Measurements from ENCODE around the gene TNFRSF19. TPM values are rescaled to one million over a fixed set of nuclear protein-coding genes. Genes with fewer than 3 reads are reported as not detected.

The TNFRSF19 gene
- total and polyA plus RNA-seq, 2 of the 13 experiments (the other 11 are each of a cell fraction or from before 2014, with no cell fraction given) = 75.3 to 77.7 TPM

GRCh38 chr13:23654111-23655110 lies 84.2 kb downstream of the TNFRSF19 start (continued):
- peak in 1 of 2 experiments; percentile 15; a peak in 1 of 4 replicates for TF ChIP-seq HMGXB4 (CRISPR knock-in tag; IDR thresholded peaks at IDR 0.05; ENCODE audit: borderline replicate concordance in 1 of 2, low read depth in 1 of 2)
- TF ChIP-seq ZNF512B (CRISPR knock-in tag; IDR thresholded peaks at IDR 0.05; ENCODE audit: borderline replicate concordance) = 0 out of 2 replicates have a peak, but pooled peaks have one; percentile 51
- no peak for TF ChIP-seq CREBL2 (CRISPR knock-in tag; IDR thresholded peaks at IDR 0.05; ENCODE audit: borderline replicate concordance)
- TF ChIP-seq ZNF782 (CRISPR knock-in tag; IDR thresholded peaks at IDR 0.05; ENCODE audit: borderline replicate concordance) = no peak
- TF ChIP-seq ZNF441 (CRISPR knock-in tag; IDR thresholded peaks at IDR 0.05; ENCODE audit: borderline replicate concordance) = 0 out of 2 replicates have a peak, but pooled peaks have one; percentile 29
- peak; percentile 35; the same call in 1 of the 2 replicates for TF ChIP-seq HOXA3 (CRISPR knock-in tag; IDR thresholded peaks at IDR 0.05)
- no peak; the same call in 1 of the 2 replicates for TF ChIP-seq PHF8 (CRISPR knock-in tag; IDR thresholded peaks at IDR 0.05)
- no peak for TF ChIP-seq ZFP90 (CRISPR knock-in tag; IDR thresholded peaks at IDR 0.05; ENCODE audit: borderline replicate concordance)
- TF ChIP-seq ZNF570 (CRISPR knock-in tag; IDR thresholded peaks at IDR 0.05; ENCODE audit: borderline replicate concordance) = no peak
- no peak for TF ChIP-seq CHD4 (IDR thresholded peaks at IDR 0.05; ENCODE audit: borderline replicate concordance, low read length)
- TF ChIP-seq PHF21A (CRISPR knock-in tag; IDR thresholded peaks at IDR 0.05) = peak; percentile 77
- TF ChIP-seq ISL2 (CRISPR knock-in tag; IDR thresholded peaks at IDR 0.05) = peak; percentile 37; the same call in 1 of the 2 replicates
- no peak for TF ChIP-seq BRD4 (CRISPR knock-in tag; IDR thresholded peaks at IDR 0.05)
- peak; percentile 75 for TF ChIP-seq FOXA3 (CRISPR knock-in tag; IDR thresholded peaks at IDR 0.05)
- peak; percentile 69; the same call in 1 of the 2 replicates for TF ChIP-seq KMT2A (CRISPR knock-in tag; IDR thresholded peaks at IDR 0.05)
- TF ChIP-seq ZNF773 (CRISPR knock-in tag; IDR thresholded peaks at IDR 0.05; ENCODE audit: borderline replicate concordance) = no peak
- TF ChIP-seq POLR2G (IDR thresholded peaks at IDR 0.05; ENCODE audit: low read depth, low read length) = peak; percentile 48
- TF ChIP-seq ZMYM2 (CRISPR knock-in tag; IDR thresholded peaks at IDR 0.05) = no peak
- TF ChIP-seq ZNF503 (CRISPR knock-in tag; IDR thresholded peaks at IDR 0.05) = no peak
